ENCODE data around the gene MBP. TPM values are rescaled to one million over a fixed set of nuclear protein-coding genes. Genes with fewer than 3 reads are reported as not detected.
A peak's percentile ranks its signal among the peaks of the same experiment; 100 is the strongest.

MBP gene
- total RNA-seq, 4 donors from 2014 or later = 23.2 to 34.7 (median 28.2) TPM

GRCh38 chr18:77136076-77136718, 3.6 kb upstream of the MBP start:
- Histone ChIP-seq H3K36me3 (no peaks in the 10 kb centered on the region), H3K4me1 (peaks cover 3 to 71% (median 16%) of the 10 kb centered on the region in 3 donors), H3K27me3 (peaks cover 15% of the 10 kb centered on the region), H3K27ac (no peak overlapping the region), H3K4me3 (no peak overlapping the region), H3K9me3 (no peaks in the 10 kb centered on the region)
- WGBS, 2 donors (ENCODE audit: low coverage in 1 of 2) = 80 to 100% methylated on average over 1 to 8 of the region's 8 CpGs
- no peak for ATAC-seq
- no peak for TF ChIP-seq EP300 (IDR thresholded peaks at IDR 0.05)
- no peak for TF ChIP-seq CTCF (IDR thresholded peaks at IDR 0.05)
- no peak for TF ChIP-seq POLR2AphosphoS5 (IDR thresholded peaks at IDR 0.05)
- no peak for TF ChIP-seq POLR2A (IDR thresholded peaks at IDR 0.05)

- no peak for ATAC-seq
- Histone ChIP-seq H3K9me3 (no peaks in the 10 kb centered on the region), H3K4me1 (peaks cover 3 to 72% (median 16%) of the 10 kb centered on the region in 3 donors), H3K4me3 (no peak overlapping the region), H3K27me3 (peaks cover 15% of the 10 kb centered on the region), H3K36me3 (no peaks in the 10 kb centered on the region), H3K27ac (no peak overlapping the region)
- TF ChIP-seq POLR2AphosphoS5 (IDR thresholded peaks at IDR 0.05) = no peak
- no peak for TF ChIP-seq EP300 (IDR thresholded peaks at IDR 0.05)
- TF ChIP-seq CTCF (IDR thresholded peaks at IDR 0.05) = no peak
- TF ChIP-seq POLR2A (IDR thresholded peaks at IDR 0.05) = no peak
- WGBS, 2 donors (ENCODE audit: low coverage in 1 of 2) = 87 to 98% methylated on average over 12 to 13 of the region's 16 CpGs
Observed at GRCh38 chr18:77135339-77136075, 2.9 kb upstream of the MBP start.

GRCh38 chr18:77134611-77135010, 2.0 kb upstream of the MBP start:
- Histone ChIP-seq H3K27ac (peak overlapping the region in 3 of 4 donors; percentile 91), H3K27me3 (peaks cover 18% of the 10 kb centered on the region), H3K9me3 (no peaks in the 10 kb centered on the region), H3K4me1 (peaks cover 3 to 75% (median 16%) of the 10 kb centered on the region in 3 donors), H3K36me3 (no peaks in the 10 kb centered on the region), H3K4me3 (no peak overlapping the region)
- no peak for ATAC-seq
- TF ChIP-seq POLR2AphosphoS5 (IDR thresholded peaks at IDR 0.05) (no peak), EP300 (IDR thresholded peaks at IDR 0.05) (no peak), CTCF (IDR thresholded peaks at IDR 0.05) (no peak), POLR2A (IDR thresholded peaks at IDR 0.05) (no peak)
- 53 to 71% methylated on average over 4 of the region's 4 CpGs for WGBS, 2 donors (ENCODE audit: low coverage in 1 of 2)

- peak overlapping the region in 1 of 2 donors; percentile 90 for H3K4me3 ChIP-seq
- peak; percentile 9 for TF ChIP-seq POLR2AphosphoS5 (IDR thresholded peaks at IDR 0.05)
- no peak for TF ChIP-seq POLR2A (IDR thresholded peaks at IDR 0.05)
- no peak for TF ChIP-seq EP300 (IDR thresholded peaks at IDR 0.05)
- peak in 1 of 4 experiments; percentile 16 for TF ChIP-seq CTCF (IDR thresholded peaks at IDR 0.05)
- no peaks in the 10 kb centered on the region for H3K9me3 ChIP-seq
- WGBS, 2 donors (ENCODE audit: low coverage in 1 of 2) = 38 to 63% methylated on average over 6 to 11 of the region's 12 CpGs
- ATAC-seq = peak; percentile 33
- peak overlapping the region in 3 of 4 donors; percentile 91 for H3K27ac ChIP-seq
- H3K36me3 ChIP-seq = no peaks in the 10 kb centered on the region
- peaks cover 3 to 78% (median 16%) of the 10 kb centered on the region in 3 donors for H3K4me1 ChIP-seq
- H3K27me3 ChIP-seq = peaks cover 22% of the 10 kb centered on the region
Observed at GRCh38 chr18:77133835-77134496, 1.4 kb upstream of the MBP start.
